Measurements from ENCODE around the gene PHF2.

Gene PHF2

GRCh38 chr9:93576258-93577077 lies at the start of gene PHF2:
PHF2 (plus strand) TSS chr9:93576584; CDS start chr9:93576774, 190 bp downstream.
- no peaks in the 10 kb centered on the region for H3K9me3 ChIP-seq (ENCODE audit: control insufficient read depth, low read depth, low read length)
- H3K36me3 ChIP-seq (ENCODE audit: control insufficient read depth, low read depth, low read length): no peaks in the 10 kb centered on the region
- H3K4me1 ChIP-seq (ENCODE audit: control insufficient read depth, low read depth, low read length): peaks cover 15% of the 10 kb centered on the region
- peak within 1 kb of the TSS; percentile 28 for H3K9ac ChIP-seq (ENCODE audit: low read length)
- peaks cover 21% of the 10 kb centered on the region for H3K27me3 ChIP-seq (ENCODE audit: control insufficient read depth, insufficient read depth, low read length)
- no peak within 1 kb of the TSS for H3K27ac ChIP-seq (ENCODE audit: low read length)
- peak within 1 kb of the TSS; percentile 64 for H3K4me3 ChIP-seq (ENCODE audit: low read length)

GRCh38 chr9:93531374-93531773 lies 45.0 kb upstream of the PHF2 start:
- Histone ChIP-seq H3K4me3 (ENCODE audit: low read length) (no peak overlapping the region), H3K36me3 (ENCODE audit: control insufficient read depth, low read depth, low read length) (peaks cover 74% of the 10 kb centered on the region), H3K9ac (ENCODE audit: low read length) (no peak overlapping the region), H3K27me3 (ENCODE audit: control insufficient read depth, insufficient read depth, low read length) (no peaks in the 10 kb centered on the region), H3K4me1 (ENCODE audit: control insufficient read depth, low read depth, low read length) (no peaks in the 10 kb centered on the region), H3K27ac (ENCODE audit: low read length) (no peak overlapping the region), H3K9me3 (ENCODE audit: control insufficient read depth, low read depth, low read length) (no peaks in the 10 kb centered on the region)

DNA sequence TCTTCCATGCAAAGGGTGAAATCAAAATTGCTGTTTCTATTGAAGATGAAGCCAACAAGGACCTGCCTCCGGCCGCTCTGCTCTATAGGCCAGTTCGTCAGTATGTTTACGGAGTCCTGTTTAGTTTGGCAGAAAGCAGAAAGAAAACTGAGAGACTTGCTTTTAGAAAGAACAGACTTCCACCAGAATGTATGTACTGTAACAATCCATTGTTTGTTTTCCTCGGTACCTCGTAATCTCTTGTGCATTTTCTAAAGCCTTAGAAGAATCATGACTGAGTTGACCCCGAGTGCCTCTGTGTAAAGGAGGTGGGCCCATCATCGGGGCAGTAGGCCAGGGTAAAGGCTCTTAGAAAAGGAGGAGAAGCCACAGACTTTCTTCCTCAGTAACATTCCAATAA lies 44.2 kb upstream of the PHF2 start:
- no peak overlapping the region for H3K27ac ChIP-seq (ENCODE audit: low read length)
- peaks cover 67% of the 10 kb centered on the region for H3K36me3 ChIP-seq (ENCODE audit: control insufficient read depth, low read depth, low read length)
- H3K9ac ChIP-seq (ENCODE audit: low read length): no peak overlapping the region

GRCh38 chr9:93533863-93534262 lies 42.5 kb upstream of the PHF2 start:
- Histone ChIP-seq H3K4me1 (ENCODE audit: control insufficient read depth, low read depth, low read length) (no peaks in the 10 kb centered on the region), H3K4me3 (ENCODE audit: low read length) (no peak overlapping the region), H3K27ac (ENCODE audit: low read length) (no peak overlapping the region), H3K9me3 (ENCODE audit: control insufficient read depth, low read depth, low read length) (no peaks in the 10 kb centered on the region), H3K27me3 (ENCODE audit: control insufficient read depth, insufficient read depth, low read length) (no peaks in the 10 kb centered on the region), H3K9ac (ENCODE audit: low read length) (no peak overlapping the region), H3K36me3 (ENCODE audit: control insufficient read depth, low read depth, low read length) (peaks cover 57% of the 10 kb centered on the region)

More for the DNA sequence above, 44.2 kb upstream of the PHF2 start:
- H3K4me3 ChIP-seq (ENCODE audit: low read length): no peak overlapping the region
- no peaks in the 10 kb centered on the region for H3K27me3 ChIP-seq (ENCODE audit: control insufficient read depth, insufficient read depth, low read length)
- no peaks in the 10 kb centered on the region for H3K4me1 ChIP-seq (ENCODE audit: control insufficient read depth, low read depth, low read length)
- no peaks in the 10 kb centered on the region for H3K9me3 ChIP-seq (ENCODE audit: control insufficient read depth, low read depth, low read length)

GRCh38 chr9:93536167-93536566 lies 40.2 kb upstream of the PHF2 start:
- Histone ChIP-seq H3K9me3 (ENCODE audit: control insufficient read depth, low read depth, low read length) (no peaks in the 10 kb centered on the region), H3K4me3 (ENCODE audit: low read length) (no peak overlapping the region), H3K36me3 (ENCODE audit: control insufficient read depth, low read depth, low read length) (peaks cover 40% of the 10 kb centered on the region), H3K9ac (ENCODE audit: low read length) (no peak overlapping the region), H3K27me3 (ENCODE audit: control insufficient read depth, insufficient read depth, low read length) (no peaks in the 10 kb centered on the region), H3K4me1 (ENCODE audit: control insufficient read depth, low read depth, low read length) (no peaks in the 10 kb centered on the region), H3K27ac (ENCODE audit: low read length) (no peak overlapping the region)

DNA sequence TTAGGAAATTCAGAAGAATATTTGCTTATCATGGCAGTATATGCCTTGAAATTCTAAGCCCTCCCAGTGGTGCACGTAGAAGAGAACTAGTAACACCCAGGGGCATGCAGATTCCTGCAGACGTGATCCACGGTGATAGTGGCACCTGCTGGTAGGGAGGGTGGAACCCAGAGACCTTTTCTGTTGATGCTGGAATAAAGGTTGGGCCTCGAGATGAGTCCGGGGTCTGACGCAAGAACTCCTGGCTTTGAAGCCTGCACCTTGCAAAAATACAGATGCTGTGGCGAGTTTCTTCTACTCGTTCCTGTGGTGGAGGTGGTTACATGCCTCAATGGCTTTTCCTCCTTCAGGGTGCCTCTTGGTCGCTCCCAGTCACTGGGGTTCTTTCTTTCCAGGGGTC lies 39.5 kb upstream of the PHF2 start:
- Histone ChIP-seq H3K4me3 (ENCODE audit: low read length) (no peak overlapping the region), H3K36me3 (ENCODE audit: control insufficient read depth, low read depth, low read length) (peaks cover 39% of the 10 kb centered on the region)

GRCh38 chr9:93540305-93540704 lies 36.1 kb upstream of the PHF2 start:
- Histone ChIP-seq H3K36me3 (ENCODE audit: control insufficient read depth, low read depth, low read length) (peaks cover 25% of the 10 kb centered on the region), H3K9me3 (ENCODE audit: control insufficient read depth, low read depth, low read length) (no peaks in the 10 kb centered on the region), H3K27ac (ENCODE audit: low read length) (no peak overlapping the region), H3K9ac (ENCODE audit: low read length) (no peak overlapping the region), H3K4me3 (ENCODE audit: low read length) (no peak overlapping the region), H3K4me1 (ENCODE audit: control insufficient read depth, low read depth, low read length) (no peaks in the 10 kb centered on the region), H3K27me3 (ENCODE audit: control insufficient read depth, insufficient read depth, low read length) (no peaks in the 10 kb centered on the region)

More for the DNA sequence above, 39.5 kb upstream of the PHF2 start:
- Histone ChIP-seq H3K9me3 (ENCODE audit: control insufficient read depth, low read depth, low read length) (no peaks in the 10 kb centered on the region), H3K4me1 (ENCODE audit: control insufficient read depth, low read depth, low read length) (no peaks in the 10 kb centered on the region), H3K27ac (ENCODE audit: low read length) (no peak overlapping the region), H3K27me3 (ENCODE audit: control insufficient read depth, insufficient read depth, low read length) (no peaks in the 10 kb centered on the region), H3K9ac (ENCODE audit: low read length) (no peak overlapping the region)

DNA sequence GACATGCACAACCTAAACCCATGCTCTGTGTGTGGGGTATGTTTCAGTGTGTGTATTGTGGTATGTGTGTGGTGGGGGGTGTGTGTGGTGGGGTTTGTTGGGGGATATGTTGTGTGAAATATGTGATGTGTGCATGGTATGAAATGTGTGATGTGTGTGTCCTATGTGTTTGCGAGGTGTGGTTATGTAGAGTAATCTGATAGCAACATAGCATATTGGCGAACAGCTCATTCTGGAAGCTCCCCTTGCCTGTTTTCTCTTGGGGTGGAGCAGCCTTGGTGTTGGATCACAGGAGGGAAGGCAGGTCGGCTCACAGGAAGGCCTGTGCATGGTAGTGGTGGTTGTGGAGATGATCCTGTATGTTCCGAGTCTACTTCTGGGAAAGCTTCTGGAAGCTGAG lies 35.4 kb upstream of the PHF2 start:
- Histone ChIP-seq H3K27me3 (ENCODE audit: control insufficient read depth, insufficient read depth, low read length) (no peaks in the 10 kb centered on the region), H3K4me3 (ENCODE audit: low read length) (no peak overlapping the region), H3K27ac (ENCODE audit: low read length) (no peak overlapping the region), H3K4me1 (ENCODE audit: control insufficient read depth, low read depth, low read length) (no peaks in the 10 kb centered on the region), H3K36me3 (ENCODE audit: control insufficient read depth, low read depth, low read length) (peaks cover 21% of the 10 kb centered on the region), H3K9ac (ENCODE audit: low read length) (no peak overlapping the region), H3K9me3 (ENCODE audit: control insufficient read depth, low read depth, low read length) (no peaks in the 10 kb centered on the region)

GRCh38 chr9:93541581-93542349 lies 34.6 kb upstream of the PHF2 start:
- peaks cover 17% of the 10 kb centered on the region for H3K36me3 ChIP-seq (ENCODE audit: control insufficient read depth, low read depth, low read length)

GRCh38 chr9:93543117-93543516 lies 33.3 kb upstream of the PHF2 start:
- Histone ChIP-seq H3K9ac (ENCODE audit: low read length) (no peak overlapping the region), H3K4me3 (ENCODE audit: low read length) (no peak overlapping the region), H3K9me3 (ENCODE audit: control insufficient read depth, low read depth, low read length) (no peaks in the 10 kb centered on the region), H3K27me3 (ENCODE audit: control insufficient read depth, insufficient read depth, low read length) (no peaks in the 10 kb centered on the region), H3K4me1 (ENCODE audit: control insufficient read depth, low read depth, low read length) (no peaks in the 10 kb centered on the region), H3K27ac (ENCODE audit: low read length) (no peak overlapping the region), H3K36me3 (ENCODE audit: control insufficient read depth, low read depth, low read length) (peaks cover 14% of the 10 kb centered on the region)

More at GRCh38 chr9:93541581-93542349, 34.6 kb upstream of the PHF2 start:
- Histone ChIP-seq H3K4me1 (ENCODE audit: control insufficient read depth, low read depth, low read length) (no peaks in the 10 kb centered on the region), H3K27ac (ENCODE audit: low read length) (no peak overlapping the region), H3K9me3 (ENCODE audit: control insufficient read depth, low read depth, low read length) (no peaks in the 10 kb centered on the region), H3K4me3 (ENCODE audit: low read length) (no peak overlapping the region), H3K9ac (ENCODE audit: low read length) (no peak overlapping the region), H3K27me3 (ENCODE audit: control insufficient read depth, insufficient read depth, low read length) (no peaks in the 10 kb centered on the region)

DNA sequence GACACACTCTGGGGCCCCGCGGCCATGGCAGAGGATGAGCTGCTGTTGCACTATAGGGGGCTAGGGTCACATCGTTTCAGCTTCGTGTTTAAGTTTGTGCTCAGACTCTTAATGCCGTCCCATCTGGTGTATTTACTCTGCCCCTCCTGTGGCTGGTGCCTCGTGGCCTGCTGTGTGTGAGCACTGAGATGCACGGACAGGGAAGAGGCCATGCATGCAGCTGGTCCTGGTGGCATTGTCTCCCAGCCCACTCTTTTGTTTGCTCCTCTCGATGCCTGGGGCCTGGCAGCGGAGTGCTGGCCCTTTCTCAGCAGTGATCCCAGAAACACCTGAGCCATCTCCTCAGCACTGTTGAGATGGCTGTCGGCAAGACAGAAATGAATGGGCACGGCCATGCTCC lies 30.0 kb upstream of the PHF2 start:
- Histone ChIP-seq H3K4me1 (ENCODE audit: control insufficient read depth, low read depth, low read length) (no peaks in the 10 kb centered on the region), H3K4me3 (ENCODE audit: low read length) (no peak overlapping the region), H3K9ac (ENCODE audit: low read length) (no peak overlapping the region), H3K27ac (ENCODE audit: low read length) (no peak overlapping the region), H3K27me3 (ENCODE audit: control insufficient read depth, insufficient read depth, low read length) (no peaks in the 10 kb centered on the region), H3K9me3 (ENCODE audit: control insufficient read depth, low read depth, low read length) (no peaks in the 10 kb centered on the region), H3K36me3 (ENCODE audit: control insufficient read depth, low read depth, low read length) (peaks cover 25% of the 10 kb centered on the region)

Data from iPS-18a (cell line).